ENCODE results near the gene P2RY12. TPM values are rescaled to one million over a fixed set of nuclear protein-coding genes. Genes with fewer than 3 reads are reported as not detected.
A peak's percentile ranks its signal among the peaks of the same experiment; 100 is the strongest.

Gene P2RY12
- total and polyA plus RNA-seq, 12 donors = 0.33 to 3.1 (median 0.76) TPM; not detected in 1

- Histone ChIP-seq H3K27ac (peak overlapping the region in 1 of 10 donors; percentile 70), H3K9me3 (no peaks in the 10 kb centered on the region), H3K36me3 (no peaks in the 10 kb centered on the region), H3K27me3 (no peaks in the 10 kb centered on the region), H3K4me1 (peaks cover 0 to 49% (median 0%) of the 10 kb centered on the region in 9 donors), H3K4me3 (no peak overlapping the region)
- TF ChIP-seq, protein P1, sequence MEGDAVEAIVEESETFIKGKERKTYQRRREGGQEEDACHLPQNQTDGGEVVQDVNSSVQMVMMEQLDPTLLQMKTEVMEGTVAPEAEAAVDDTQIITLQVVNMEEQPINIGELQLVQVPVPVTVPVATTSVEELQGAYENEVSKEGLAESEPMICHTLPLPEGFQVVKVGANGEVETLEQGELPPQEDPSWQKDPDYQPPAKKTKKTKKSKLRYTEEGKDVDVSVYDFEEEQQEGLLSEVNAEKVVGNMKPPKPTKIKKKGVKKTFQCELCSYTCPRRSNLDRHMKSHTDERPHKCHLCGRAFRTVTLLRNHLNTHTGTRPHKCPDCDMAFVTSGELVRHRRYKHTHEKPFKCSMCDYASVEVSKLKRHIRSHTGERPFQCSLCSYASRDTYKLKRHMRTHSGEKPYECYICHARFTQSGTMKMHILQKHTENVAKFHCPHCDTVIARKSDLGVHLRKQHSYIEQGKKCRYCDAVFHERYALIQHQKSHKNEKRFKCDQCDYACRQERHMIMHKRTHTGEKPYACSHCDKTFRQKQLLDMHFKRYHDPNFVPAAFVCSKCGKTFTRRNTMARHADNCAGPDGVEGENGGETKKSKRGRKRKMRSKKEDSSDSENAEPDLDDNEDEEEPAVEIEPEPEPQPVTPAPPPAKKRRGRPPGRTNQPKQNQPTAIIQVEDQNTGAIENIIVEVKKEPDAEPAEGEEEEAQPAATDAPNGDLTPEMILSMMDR (IDR thresholded peaks at IDR 0.05) = no peak
- intact Hi-C loops (cut with DNase I) = no loop called here
- DNase-seq = no peak
- 85 to 92% methylated on average over 4 of the region's 4 CpGs for WGBS, 2 donors
- no peak for ATAC-seq
Observed at GRCh38 chr3:151351648-151352047, 32.9 kb downstream of the P2RY12 start.

- no peak for ATAC-seq
- DNase-seq = no peak
- H3K9me3 ChIP-seq = no peaks in the 10 kb centered on the region
- H3K27me3 ChIP-seq = no peaks in the 10 kb centered on the region
- TF ChIP-seq, protein P1 (IDR thresholded peaks at IDR 0.05) = no peak
- peak overlapping the region in 1 of 10 donors; percentile 70 for H3K27ac ChIP-seq
- WGBS, 2 donors = 91 to 94% methylated on average over 1 of the region's 1 CpG
- peaks cover 0 to 48% (median 0%) of the 10 kb centered on the region in 9 donors for H3K4me1 ChIP-seq
- no peak overlapping the region for H3K4me3 ChIP-seq
- intact Hi-C loops (cut with DNase I) = no loop called here
- no peaks in the 10 kb centered on the region for H3K36me3 ChIP-seq
Observed at GRCh38 chr3:151351219-151351618, 33.3 kb downstream of the P2RY12 start.

- TF ChIP-seq, protein P1 (IDR thresholded peaks at IDR 0.05) = no peak
- intact Hi-C loops (cut with DNase I) = no loop called here
- 75 to 89% methylated on average over 1 of the region's 1 CpG for WGBS, 2 donors
- Histone ChIP-seq H3K36me3 (no peaks in the 10 kb centered on the region), H3K4me3 (no peak overlapping the region), H3K4me1 (peaks cover 0 to 49% (median 0%) of the 10 kb centered on the region in 9 donors), H3K27me3 (no peaks in the 10 kb centered on the region), H3K27ac (peak overlapping the region in 1 of 10 donors; percentile 70), H3K9me3 (no peaks in the 10 kb centered on the region)
- DNase-seq (no peak), ATAC-seq (no peak)
Observed at GRCh38 chr3:151350656-151351055, 33.9 kb downstream of the P2RY12 start.

- intact Hi-C loops (cut with DNase I) = no loop called here
- TF ChIP-seq, protein P1 (IDR thresholded peaks at IDR 0.05) = no peak
- ATAC-seq (peak in 7 of 8 donors; percentile 29 to 77 (median 67)), DNase-seq (no peak)
- Histone ChIP-seq H3K4me3 (no peak overlapping the region), H3K27ac (peak overlapping the region in 1 of 10 donors; percentile 77), H3K36me3 (no peaks in the 10 kb centered on the region), H3K4me1 (peaks cover 0 to 50% (median 0%) of the 10 kb centered on the region in 9 donors), H3K27me3 (no peaks in the 10 kb centered on the region), H3K9me3 (no peaks in the 10 kb centered on the region)
- WGBS, 2 donors = 65 to 70% methylated on average over 6 of the region's 6 CpGs
Observed at GRCh38 chr3:151347432-151347831, 37.1 kb downstream of the P2RY12 start.

All from heart right ventricle (tissue), 16 donors.